ENCODE results near the gene CPO.

GRCh38 chr2:206987810-206988209, 48.5 kb downstream of the CPO start:
- no peak for TF ChIP-seq EZH2phosphoT487 (IDR thresholded peaks at IDR 0.05; ENCODE audit: borderline replicate concordance)
- no peak for TF ChIP-seq ZNF274 (IDR thresholded peaks at IDR 0.05; ENCODE audit: low read depth, low read length)
- no peak for TF ChIP-seq ZBTB33 (IDR thresholded peaks at IDR 0.05; ENCODE audit: extremely low read depth, insufficient replicate concordance, low read length)
- TF ChIP-seq EZH2 (IDR thresholded peaks at IDR 0.05) = no peak
- no peak for TF ChIP-seq CTCF (IDR thresholded peaks at IDR 0.05 in 2 of 3, conservative IDR thresholded peaks at IDR 0.05 in 1 of 3; ENCODE audit: borderline replicate concordance in 1 of 3, insufficient read depth in 1 of 3, low read depth in 2 of 3, low read length in 2 of 3)

Measured in HCT116 (cell line).